ENCODE results near the gene RPUSD1.
"Not testable (repeated sequence)": the region's sequence is repeated elsewhere in the genome, so short reads cannot be mapped to it uniquely, and the experiment has no call there.

The RPUSD1 gene

DNA sequence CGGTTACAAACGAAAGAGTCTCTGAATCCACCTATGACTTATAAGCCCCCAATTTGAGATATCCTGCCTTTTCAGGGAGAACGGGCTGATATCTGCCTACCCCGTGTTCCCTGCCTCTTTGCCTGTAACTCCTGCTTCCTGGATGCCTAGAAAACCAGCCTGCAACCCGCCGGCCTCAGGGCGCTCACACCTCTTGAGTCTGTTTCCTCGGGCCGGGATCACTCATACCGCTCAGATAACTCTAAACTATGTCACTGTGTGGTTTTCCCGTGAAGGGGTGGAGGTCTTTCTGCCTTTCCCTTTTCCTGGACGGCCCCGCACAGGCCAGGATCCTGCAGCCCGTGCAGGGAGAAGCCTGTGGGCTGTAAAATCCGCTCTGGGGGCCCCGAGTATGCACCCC, 10.4 kb downstream of the RPUSD1 start:
- Histone ChIP-seq H3K27me3 (peaks cover 0 to 83% of the 10 kb centered on the region in 2 donors), H3K27ac (no peak overlapping the region)
- intact Hi-C loops (cut with DNase I; ENCODE audit: low total_unique reads): no loop called here

DNA sequence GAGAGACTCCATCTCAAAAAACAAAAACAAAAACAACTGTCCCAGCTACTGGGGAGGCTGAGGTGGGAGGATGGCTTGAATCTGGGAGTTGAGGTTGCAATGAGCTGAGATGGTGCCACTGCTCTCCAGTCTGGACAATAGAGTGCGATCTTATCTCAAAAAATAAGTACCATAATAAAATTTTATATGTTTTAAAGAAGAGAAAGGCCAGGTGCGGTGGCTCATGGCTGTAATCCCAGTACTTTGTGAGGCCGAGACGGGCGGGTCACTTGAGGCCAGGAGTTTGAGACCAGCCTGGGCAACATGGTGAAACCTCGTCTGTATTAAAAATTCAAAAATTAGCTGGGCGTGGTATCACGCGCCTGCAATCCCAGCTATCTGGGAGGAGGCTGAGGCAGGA, 11.4 kb downstream of the RPUSD1 start:
- no peak for DNase-seq
- H3K4me3 ChIP-seq: no peak overlapping the region
- peaks cover 0 to 76% of the 10 kb centered on the region in 2 donors for H3K27me3 ChIP-seq
- TF ChIP-seq, protein P1, sequence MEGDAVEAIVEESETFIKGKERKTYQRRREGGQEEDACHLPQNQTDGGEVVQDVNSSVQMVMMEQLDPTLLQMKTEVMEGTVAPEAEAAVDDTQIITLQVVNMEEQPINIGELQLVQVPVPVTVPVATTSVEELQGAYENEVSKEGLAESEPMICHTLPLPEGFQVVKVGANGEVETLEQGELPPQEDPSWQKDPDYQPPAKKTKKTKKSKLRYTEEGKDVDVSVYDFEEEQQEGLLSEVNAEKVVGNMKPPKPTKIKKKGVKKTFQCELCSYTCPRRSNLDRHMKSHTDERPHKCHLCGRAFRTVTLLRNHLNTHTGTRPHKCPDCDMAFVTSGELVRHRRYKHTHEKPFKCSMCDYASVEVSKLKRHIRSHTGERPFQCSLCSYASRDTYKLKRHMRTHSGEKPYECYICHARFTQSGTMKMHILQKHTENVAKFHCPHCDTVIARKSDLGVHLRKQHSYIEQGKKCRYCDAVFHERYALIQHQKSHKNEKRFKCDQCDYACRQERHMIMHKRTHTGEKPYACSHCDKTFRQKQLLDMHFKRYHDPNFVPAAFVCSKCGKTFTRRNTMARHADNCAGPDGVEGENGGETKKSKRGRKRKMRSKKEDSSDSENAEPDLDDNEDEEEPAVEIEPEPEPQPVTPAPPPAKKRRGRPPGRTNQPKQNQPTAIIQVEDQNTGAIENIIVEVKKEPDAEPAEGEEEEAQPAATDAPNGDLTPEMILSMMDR (IDR thresholded peaks at IDR 0.05): no peak
- no peak overlapping the region for H3K27ac ChIP-seq
- H3K36me3 ChIP-seq: no peaks in the 10 kb centered on the region
- H3K4me1 ChIP-seq: no peaks in the 10 kb centered on the region
- intact Hi-C loops (cut with DNase I; ENCODE audit: low total_unique reads): no loop called here
- H3K9me3 ChIP-seq: no peaks in the 10 kb centered on the region

More for the DNA sequence above, 10.4 kb downstream of the RPUSD1 start:
- no peak for DNase-seq
- no peaks in the 10 kb centered on the region for H3K9me3 ChIP-seq
- TF ChIP-seq, protein P1 (IDR thresholded peaks at IDR 0.05): no peak
- H3K4me3 ChIP-seq: no peak overlapping the region
- H3K4me1 ChIP-seq: peaks cover 0 to 5% (median 0%) of the 10 kb centered on the region in 4 donors
- H3K36me3 ChIP-seq: no peaks in the 10 kb centered on the region

DNA sequence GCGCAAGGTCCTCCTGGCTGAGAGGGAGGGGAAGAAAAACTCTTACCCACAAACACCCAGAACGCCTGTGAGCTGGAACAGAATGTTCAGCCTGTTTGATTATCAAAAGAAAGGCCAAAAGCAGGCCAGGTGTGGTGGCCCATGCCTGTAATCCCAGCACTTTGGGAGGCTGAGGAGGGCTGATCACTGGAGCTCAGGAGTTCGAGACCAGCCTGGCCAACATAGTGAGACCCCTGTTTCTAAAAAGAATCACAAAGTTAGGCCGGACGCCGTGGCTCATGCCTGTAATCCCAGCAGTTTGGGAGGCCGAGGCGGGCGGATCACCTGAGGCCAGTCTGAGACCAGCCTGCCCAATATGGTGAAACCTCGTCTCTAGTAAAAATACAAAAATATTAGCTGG, 11.9 kb downstream of the RPUSD1 start:
- DNase-seq; H3K4me1 ChIP-seq; H3K9me3 ChIP-seq; intact Hi-C loops (cut with DNase I; ENCODE audit: low total_unique reads); H3K27ac ChIP-seq; H3K4me3 ChIP-seq; H3K36me3 ChIP-seq: not testable (repeated sequence)
- peaks cover 0 to 75% of the 10 kb centered on the region in 2 donors for H3K27me3 ChIP-seq

DNA sequence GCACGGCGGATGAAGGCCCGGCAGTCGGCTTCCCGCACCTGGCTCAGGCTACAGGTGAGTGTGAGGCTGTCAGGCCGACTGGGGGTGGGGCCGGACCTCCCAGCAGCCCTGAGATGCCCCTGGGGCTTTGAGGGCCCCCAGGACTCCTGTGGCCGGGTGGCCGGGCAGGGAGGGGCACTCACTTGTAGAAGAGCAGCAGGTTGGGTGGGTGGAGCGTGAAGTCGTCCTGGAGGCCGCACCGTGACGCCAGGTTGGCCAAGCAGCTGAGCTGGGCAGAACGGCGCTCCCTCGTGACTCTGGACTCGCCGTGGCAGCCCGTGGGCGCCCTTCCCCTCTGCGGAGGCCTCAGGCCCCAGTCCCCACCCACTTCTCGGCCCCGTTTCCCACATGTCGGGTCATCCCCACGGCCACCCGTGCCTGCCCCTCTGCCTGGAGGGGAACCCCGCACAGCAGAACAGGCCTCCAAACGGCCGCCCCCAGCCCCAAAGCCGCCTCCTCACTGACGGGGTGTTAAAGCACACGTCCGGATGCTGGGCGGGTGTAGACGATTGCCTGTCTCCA, 12.9 kb downstream of the RPUSD1 start:
- Histone ChIP-seq H3K27me3 (peaks cover 0 to 75% of the 10 kb centered on the region in 2 donors), H3K36me3 (no peaks in the 10 kb centered on the region), H3K9me3 (no peaks in the 10 kb centered on the region), H3K4me1 (no peaks in the 10 kb centered on the region), H3K27ac (no peak overlapping the region), H3K4me3 (no peak overlapping the region)
- TF ChIP-seq, protein P1 (IDR thresholded peaks at IDR 0.05): no peak
- intact Hi-C loops (cut with DNase I; ENCODE audit: low total_unique reads): no loop called here
- no peak for DNase-seq

DNA sequence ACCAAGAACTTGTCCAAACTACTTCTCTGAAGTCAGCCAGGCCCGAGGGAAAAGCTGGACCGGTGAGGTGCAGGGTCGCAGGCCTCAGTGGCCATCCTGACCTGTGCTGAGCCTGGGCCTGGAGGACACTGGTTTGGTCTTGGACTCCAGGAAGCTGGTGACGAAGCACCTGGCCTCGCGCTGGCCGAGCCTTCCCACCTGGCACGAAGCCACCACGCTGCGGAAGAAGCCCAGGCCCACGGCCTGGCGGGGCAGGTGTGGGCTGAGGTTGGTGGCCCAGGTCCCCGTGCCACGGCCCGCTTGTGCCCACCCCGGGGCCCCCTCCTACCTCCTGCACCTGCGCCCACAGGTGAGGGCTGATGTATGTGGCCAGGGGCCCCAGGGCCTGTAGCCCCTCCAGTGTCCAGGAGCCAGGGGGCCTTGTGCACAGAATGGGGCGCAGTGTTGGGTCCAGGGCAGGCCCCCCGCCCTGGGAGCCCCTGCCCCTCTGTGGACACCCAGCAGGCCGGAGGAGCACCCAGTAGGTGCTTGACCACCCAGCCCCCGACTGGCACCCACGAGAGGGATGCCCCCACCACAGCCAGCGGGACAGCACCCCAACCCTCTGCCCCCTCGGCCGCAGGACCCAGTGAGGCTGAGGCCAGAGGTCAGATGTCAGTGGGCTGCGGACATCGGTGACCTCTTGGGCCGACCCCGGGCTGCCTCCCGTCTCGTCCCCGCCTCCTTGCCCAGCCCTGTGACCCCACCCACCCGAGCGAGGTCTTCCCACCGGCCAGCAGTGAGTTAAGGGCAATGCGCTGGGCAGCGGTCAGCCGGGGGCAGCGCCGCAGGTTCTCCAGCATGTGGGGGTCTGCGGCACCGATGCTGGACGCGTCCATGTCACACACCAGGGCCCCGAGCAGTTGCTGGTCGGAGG, 13.8 kb downstream of the RPUSD1 start:
- intact Hi-C loops (cut with DNase I; ENCODE audit: low total_unique reads): no loop called here

More for the DNA sequence above, 13.8 kb downstream of the RPUSD1 start:
- no peak overlapping the region for H3K4me3 ChIP-seq
- no peak for DNase-seq
- peaks cover 0 to 75% of the 10 kb centered on the region in 2 donors for H3K27me3 ChIP-seq
- H3K9me3 ChIP-seq: no peaks in the 10 kb centered on the region
- no peaks in the 10 kb centered on the region for H3K4me1 ChIP-seq
- TF ChIP-seq, protein P1 (IDR thresholded peaks at IDR 0.05): no peak
- H3K36me3 ChIP-seq: no peaks in the 10 kb centered on the region
- H3K27ac ChIP-seq: no peak overlapping the region

Measured in tibial artery (tissue), 4 donors.